ENCODE measurements around the gene SLC6A5.

DNA sequence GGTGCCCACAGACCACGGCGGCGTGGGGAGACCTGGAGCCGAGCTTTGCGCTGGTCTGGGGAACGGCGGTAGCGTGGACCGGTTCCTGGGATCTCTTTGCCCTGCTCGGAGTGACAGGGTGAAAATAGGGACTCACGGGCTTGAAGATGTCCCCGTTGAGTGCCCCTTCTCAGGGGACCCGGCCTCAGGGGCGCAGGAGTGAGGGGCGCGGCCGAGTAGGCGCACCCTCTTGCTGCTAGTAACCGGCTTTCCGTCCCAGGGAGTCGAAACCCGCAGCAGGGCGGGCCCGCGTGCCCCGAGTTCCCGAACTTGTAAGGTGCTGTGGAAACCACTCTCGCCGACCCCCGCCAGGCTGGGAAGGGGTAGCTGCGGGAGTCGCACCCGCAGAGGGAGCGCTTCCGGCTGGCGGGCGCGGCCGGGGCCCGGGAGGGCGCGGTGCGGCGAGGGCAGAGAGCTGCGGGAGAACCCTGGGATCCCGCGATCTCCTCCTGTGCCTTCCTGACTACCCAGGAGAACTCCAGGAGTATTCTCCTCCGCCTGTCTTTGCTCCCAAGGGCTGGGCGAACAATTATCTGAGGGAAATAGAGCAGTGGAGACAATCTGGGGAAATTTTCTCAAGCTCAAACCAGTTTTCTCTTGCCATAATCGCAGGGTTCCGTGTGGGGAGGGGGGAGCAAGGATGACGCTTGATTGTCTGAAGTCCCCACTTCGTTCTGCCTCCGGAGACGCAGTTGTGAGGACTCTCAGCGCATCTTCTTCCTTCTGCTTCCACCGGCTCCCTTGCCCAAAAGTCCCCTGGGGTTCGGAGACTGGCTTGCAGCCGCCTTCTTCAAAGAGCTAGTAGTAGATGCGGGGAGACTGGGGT lies 70.6 kb downstream of the SLC6A5 start:
- TF ChIP-seq GATA1 (IDR thresholded peaks at IDR 0.05; ENCODE audit: low read depth, low read length) (no peak), POLR2A (IDR thresholded peaks at IDR 0.05; ENCODE audit: low read length) (no peak)

All from erythroblast (primary cell).